Uterus (tissue), 2 donors: ENCODE measurements around the gene TMCO1.

ENCODE experiments used
- POLR2A ChIP-seq, 2 donors: fragments of 450-650 bp; IDR thresholded peaks; one replicate each; pipeline ENCODE4 v1.6.1; 2016; ENCODE audit warnings: antibody characterized with exemption in 2 of 2, mild to moderate bottlenecking in 1 of 2, moderate library complexity in 1 of 2
- TF ChIP-seq, protein P1 (sequence below), 4 experiments: fragments of 200-600 bp in 2 of 4; fragments of 450-650 bp in 2 of 4; sonication (generic) in 2 of 4; IDR thresholded peaks; one replicate each; pipeline ENCODE4 v1.5.1; 2016 to 2019; ENCODE audit warnings: antibody characterized with exemption in 4 of 4, mild to moderate bottlenecking in 2 of 4, moderate library complexity in 1 of 4

DNA sequence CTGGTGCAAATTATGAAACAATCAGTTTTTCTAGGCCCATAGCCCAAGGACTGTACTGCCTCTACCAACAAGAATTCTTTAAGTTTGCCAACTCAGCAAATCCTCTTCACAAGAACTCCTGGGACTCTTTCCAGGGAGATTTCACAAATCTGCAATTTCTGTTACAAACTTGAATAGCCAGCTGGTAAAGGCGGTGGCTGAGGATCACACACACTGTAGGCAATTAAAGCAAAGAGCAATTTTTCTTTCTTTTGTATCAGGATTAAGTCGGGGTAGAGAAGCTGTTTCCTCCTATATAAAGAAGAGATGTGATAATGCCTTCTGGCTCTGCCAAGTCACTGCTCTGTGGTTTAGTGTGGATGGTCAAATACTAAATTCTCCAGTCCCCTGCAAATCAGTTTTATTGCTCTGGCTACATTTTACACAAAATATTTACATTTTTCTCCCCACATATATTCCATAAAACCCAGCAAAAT lies 72.0 kb downstream of the TMCO1 start:
- TF ChIP-seq POLR2A (IDR thresholded peaks at IDR 0.05) = no peak
- TF ChIP-seq, protein P1, sequence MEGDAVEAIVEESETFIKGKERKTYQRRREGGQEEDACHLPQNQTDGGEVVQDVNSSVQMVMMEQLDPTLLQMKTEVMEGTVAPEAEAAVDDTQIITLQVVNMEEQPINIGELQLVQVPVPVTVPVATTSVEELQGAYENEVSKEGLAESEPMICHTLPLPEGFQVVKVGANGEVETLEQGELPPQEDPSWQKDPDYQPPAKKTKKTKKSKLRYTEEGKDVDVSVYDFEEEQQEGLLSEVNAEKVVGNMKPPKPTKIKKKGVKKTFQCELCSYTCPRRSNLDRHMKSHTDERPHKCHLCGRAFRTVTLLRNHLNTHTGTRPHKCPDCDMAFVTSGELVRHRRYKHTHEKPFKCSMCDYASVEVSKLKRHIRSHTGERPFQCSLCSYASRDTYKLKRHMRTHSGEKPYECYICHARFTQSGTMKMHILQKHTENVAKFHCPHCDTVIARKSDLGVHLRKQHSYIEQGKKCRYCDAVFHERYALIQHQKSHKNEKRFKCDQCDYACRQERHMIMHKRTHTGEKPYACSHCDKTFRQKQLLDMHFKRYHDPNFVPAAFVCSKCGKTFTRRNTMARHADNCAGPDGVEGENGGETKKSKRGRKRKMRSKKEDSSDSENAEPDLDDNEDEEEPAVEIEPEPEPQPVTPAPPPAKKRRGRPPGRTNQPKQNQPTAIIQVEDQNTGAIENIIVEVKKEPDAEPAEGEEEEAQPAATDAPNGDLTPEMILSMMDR (IDR thresholded peaks at IDR 0.05) = no peak
